Uterus (tissue), 2 donors: ENCODE results near the gene RANBP17.

Source experiments
- CTCF ChIP-seq, 4 experiments: fragments of 200-600 bp in 2 of 4; fragments of 450-650 bp in 2 of 4; sonication (generic) in 2 of 4; IDR thresholded peaks; one replicate each; pipeline ENCODE4 v1.5.1; 2016 to 2019; ENCODE audit warnings: antibody characterized with exemption in 4 of 4, mild to moderate bottlenecking in 2 of 4, moderate library complexity in 1 of 4
- POLR2A ChIP-seq, 2 donors: fragments of 450-650 bp; IDR thresholded peaks; one replicate each; pipeline ENCODE4 v1.6.1; 2016; ENCODE audit warnings: antibody characterized with exemption in 2 of 2, mild to moderate bottlenecking in 1 of 2, moderate library complexity in 1 of 2

- TF ChIP-seq CTCF (IDR thresholded peaks at IDR 0.05): no peak
- no peak for TF ChIP-seq POLR2A (IDR thresholded peaks at IDR 0.05)
Measured at GRCh38 chr5:171188016-171188415, 326.2 kb downstream of the RANBP17 start.
